Gastroesophageal sphincter (tissue), 4 donors: ENCODE measurements around the gene IKZF3. TPM values are rescaled to one million over a fixed set of nuclear protein-coding genes. Genes with fewer than 3 reads are reported as not detected.
"Not testable (repeated sequence)": the region's sequence is repeated elsewhere in the genome, so short reads cannot be mapped to it uniquely, and the experiment has no call there.

ENCODE experiments used
- ATAC-seq: fragments of 150-250 bp; one replicate; pipeline ENCODE4 v1.9.1; 2016; ENCODE audit warnings: mild to moderate bottlenecking, moderate library complexity
- H3K27ac ChIP-seq, 4 donors: fragments of 200-600 bp; sonication (generic) in 3 of 4; 1 replicate in 3 of 4; 2 replicates in 1 of 4; pipeline ENCODE4 v1.5.1; 2016 to 2019
- H3K27me3 ChIP-seq: fragments of 200-600 bp; sonication (generic); one replicate; pipeline ENCODE4 v1.5.1; 2019
- H3K36me3 ChIP-seq, 2 donors: fragments of 200-600 bp; sonication (generic); one replicate each; pipeline ENCODE4 v1.5.1; 2019; ENCODE audit warnings: control low read depth in 1 of 2
- H3K4me1 ChIP-seq, 3 donors: fragments of 200-600 bp; sonication (generic); 1 replicate in 2 of 3; 2 replicates in 1 of 3; pipeline ENCODE4 v1.5.1; 2016 to 2019; ENCODE audit warnings: control low read depth in 2 of 3
- H3K4me3 ChIP-seq, 2 donors: fragments of 200-600 bp; sonication (generic); one replicate each; pipeline ENCODE4 v1.5.1; 2019; ENCODE audit warnings: mild to moderate bottlenecking in 1 of 2, moderate library complexity in 1 of 2
- H3K9me3 ChIP-seq, 3 donors: fragments of 200-600 bp; sonication (generic); one replicate each; pipeline ENCODE4 v1.5.1; 2017 to 2019; ENCODE audit warnings: control low read depth in 2 of 3
- EP300 ChIP-seq: sonication (generic); formaldehyde crosslinking; IDR thresholded peaks from one replicate; pipeline ENCODE4 v1.6.1; 2017; ENCODE audit warnings: antibody characterized with exemption, mild to moderate bottlenecking
- POLR2A ChIP-seq, 2 donors: fragments of 450-650 bp; IDR thresholded peaks; one replicate each; pipeline ENCODE4 v1.6.1; 2017; ENCODE audit warnings: antibody characterized with exemption in 2 of 2, mild to moderate bottlenecking in 2 of 2, moderate library complexity in 1 of 2
- POLR2AphosphoS5 ChIP-seq: sonication (generic); formaldehyde crosslinking; IDR thresholded peaks from one replicate; pipeline ENCODE4 v1.6.1; 2017; ENCODE audit warnings: antibody characterized with exemption
- WGBS, 2 donors: methylation state at CpG; one replicate each; pipeline ENCODE4 v1.1.5; 2018; ENCODE audit warnings: low coverage in 1 of 2; 5-methylcytosine and 5-hydroxymethylcytosine counted together
- total RNA-seq, 4 donors: library from RNA; depleted of rRNA; stranded (reverse); fragments of >200 nt; gene quantifications; one replicate each; pipeline ENCODE4 v1.1.0, GENCODE V29; 2016
- TF ChIP-seq, protein P1 (sequence below), 4 experiments: fragments of 200-600 bp in 2 of 4; fragments of 450-650 bp in 2 of 4; sonication (generic) in 1 of 4; IDR thresholded peaks; one replicate each; pipeline ENCODE4 v1.5.1; 2017 to 2019; ENCODE audit warnings: antibody characterized with exemption in 4 of 4, mild to moderate bottlenecking in 2 of 4, moderate library complexity in 2 of 4

The IKZF3 gene
- total RNA-seq, result 1 to 10 TPM in 2 of 4 donors, under 1 TPM in 2; 0.62 to 1.5 (median 0.95) TPM

DNA sequence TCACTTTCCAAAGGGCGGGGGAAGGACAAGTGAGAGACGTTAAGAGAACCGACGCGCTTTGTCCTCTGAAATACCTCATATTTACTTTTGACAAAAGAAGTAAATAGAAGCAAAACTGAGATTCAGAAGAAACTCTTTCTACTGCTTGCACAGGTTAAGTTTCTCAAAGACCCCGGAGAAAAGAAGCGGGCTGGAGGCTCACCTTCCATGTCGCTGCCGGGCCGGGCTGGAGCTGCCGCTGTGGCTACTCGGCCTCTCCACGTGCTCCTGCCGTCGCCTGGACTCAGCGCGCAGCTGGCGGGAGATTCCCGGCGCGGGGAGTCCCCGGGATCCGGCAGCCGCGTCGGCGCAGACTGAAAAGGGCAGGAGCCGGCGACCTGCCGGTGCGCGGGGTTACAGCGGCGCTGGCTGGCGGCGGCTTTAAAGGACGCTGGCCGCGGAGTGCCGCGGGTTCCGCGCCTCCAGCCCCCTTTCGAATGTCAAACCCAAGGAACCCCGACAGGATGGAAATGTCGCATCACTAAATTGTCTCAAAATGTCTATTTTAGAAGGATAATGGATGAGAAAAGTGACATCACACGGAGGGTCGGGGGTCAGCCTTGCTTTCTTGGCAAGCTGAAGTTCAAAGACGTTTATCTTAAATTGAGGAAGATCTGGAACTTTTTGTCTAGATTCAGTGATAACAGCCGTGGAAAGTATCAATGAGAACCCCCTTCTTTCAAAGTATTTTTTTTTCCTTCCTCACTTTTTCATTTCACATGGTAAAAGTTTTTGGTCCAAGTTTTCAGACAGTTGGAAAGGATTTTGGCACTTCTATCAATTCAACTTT is at the start of gene IKZF3:
Gene IKZF3, minus strand, starts transcription at position 395 of the 829 bp plus-strand sequence. Its CDS starts 186 bp downstream, at position 209.
- Histone ChIP-seq H3K27me3 (peaks cover 98% of the 10 kb centered on the region), H3K36me3 (no peaks in the 10 kb centered on the region), H3K4me3 (peak within 1 kb of the TSS; percentile 18 to 34), H3K9me3 (peaks cover 0 to 17% (median 0%) of the 10 kb centered on the region in 3 donors), H3K27ac (peak within 1 kb of the TSS in 1 of 4 donors; percentile 13), H3K4me1 (peaks cover 4 to 8% (median 4%) of the 10 kb centered on the region in 3 donors)
- TF ChIP-seq, protein P1, sequence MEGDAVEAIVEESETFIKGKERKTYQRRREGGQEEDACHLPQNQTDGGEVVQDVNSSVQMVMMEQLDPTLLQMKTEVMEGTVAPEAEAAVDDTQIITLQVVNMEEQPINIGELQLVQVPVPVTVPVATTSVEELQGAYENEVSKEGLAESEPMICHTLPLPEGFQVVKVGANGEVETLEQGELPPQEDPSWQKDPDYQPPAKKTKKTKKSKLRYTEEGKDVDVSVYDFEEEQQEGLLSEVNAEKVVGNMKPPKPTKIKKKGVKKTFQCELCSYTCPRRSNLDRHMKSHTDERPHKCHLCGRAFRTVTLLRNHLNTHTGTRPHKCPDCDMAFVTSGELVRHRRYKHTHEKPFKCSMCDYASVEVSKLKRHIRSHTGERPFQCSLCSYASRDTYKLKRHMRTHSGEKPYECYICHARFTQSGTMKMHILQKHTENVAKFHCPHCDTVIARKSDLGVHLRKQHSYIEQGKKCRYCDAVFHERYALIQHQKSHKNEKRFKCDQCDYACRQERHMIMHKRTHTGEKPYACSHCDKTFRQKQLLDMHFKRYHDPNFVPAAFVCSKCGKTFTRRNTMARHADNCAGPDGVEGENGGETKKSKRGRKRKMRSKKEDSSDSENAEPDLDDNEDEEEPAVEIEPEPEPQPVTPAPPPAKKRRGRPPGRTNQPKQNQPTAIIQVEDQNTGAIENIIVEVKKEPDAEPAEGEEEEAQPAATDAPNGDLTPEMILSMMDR (IDR thresholded peaks at IDR 0.05), result peak in 1 of 4 experiments; percentile 15
- TF ChIP-seq POLR2A (IDR thresholded peaks at IDR 0.05), result no peak
- WGBS, 2 donors, result 5 to 7% methylated on average over 10 to 11 of the region's 50 CpGs
- no peak for ATAC-seq

GRCh38 chr17:39908789-39909352 is 44.8 kb upstream of the IKZF3 start:
- Histone ChIP-seq H3K27ac (no peak overlapping the region), H3K27me3 (no peaks in the 10 kb centered on the region), H3K36me3 (peaks cover 0 to 32% of the 10 kb centered on the region in 2 donors), H3K4me3 (no peak overlapping the region), H3K4me1 (no peaks in the 10 kb centered on the region), H3K9me3 (no peaks in the 10 kb centered on the region)
- no peak for TF ChIP-seq EP300
- 82% methylated on average over 1 of the region's 6 CpGs; no CpG with 5 or more reads in 1 of the 2 donors for WGBS, 2 donors
- ATAC-seq, result no peak

- WGBS, 2 donors, result 60 to 75% methylated on average over 2 of the region's 3 CpGs
- no peak overlapping the region for H3K4me3 ChIP-seq
- H3K36me3 ChIP-seq, result peaks cover 0 to 26% of the 10 kb centered on the region in 2 donors
- H3K27ac ChIP-seq, result no peak overlapping the region
- no peak for ATAC-seq
- no peaks in the 10 kb centered on the region for H3K9me3 ChIP-seq
- no peaks in the 10 kb centered on the region for H3K4me1 ChIP-seq
- H3K27me3 ChIP-seq, result no peaks in the 10 kb centered on the region
- TF ChIP-seq EP300 (no peak), POLR2A (IDR thresholded peaks at IDR 0.05) (no peak), POLR2AphosphoS5 (no peak)
- TF ChIP-seq, protein P1 (IDR thresholded peaks at IDR 0.05), result no peak
These were observed 40.8 kb upstream of the IKZF3 start for GRCh38 chr17:39904990-39905288.

- H3K4me1 ChIP-seq, result no peaks in the 10 kb centered on the region
- no peak for ATAC-seq
- H3K27me3 ChIP-seq, result no peaks in the 10 kb centered on the region
- no peaks in the 10 kb centered on the region for H3K9me3 ChIP-seq
- no peak overlapping the region for H3K4me3 ChIP-seq
- 92 to 100% methylated on average over 1 to 4 of the region's 4 CpGs for WGBS, 2 donors
- H3K27ac ChIP-seq, result no peak overlapping the region
- TF ChIP-seq, protein P1 (IDR thresholded peaks at IDR 0.05), result no peak
- TF ChIP-seq POLR2A (IDR thresholded peaks at IDR 0.05) (no peak), POLR2AphosphoS5 (no peak), EP300 (no peak)
- peaks cover 0 to 12% of the 10 kb centered on the region in 2 donors for H3K36me3 ChIP-seq
These were observed 39.2 kb upstream of the IKZF3 start for GRCh38 chr17:39903158-39903884.

- ATAC-seq, result not testable (repeated sequence)
- WGBS, 2 donors, result 83 to 100% methylated on average over 1 to 2 of the region's 2 CpGs
These were observed 37.9 kb upstream of the IKZF3 start for GRCh38 chr17:39902027-39902426.

More at GRCh38 chr17:39902027-39902426, 37.9 kb upstream of the IKZF3 start:
- not testable (repeated sequence) for H3K27me3 ChIP-seq, H3K27ac ChIP-seq, H3K4me1 ChIP-seq, H3K4me3 ChIP-seq, H3K9me3 ChIP-seq
- H3K36me3 ChIP-seq, result peaks cover 0 to 12% of the 10 kb centered on the region in 2 donors
